Mesodermal cell (in vitro differentiated cells): ENCODE data around the gene FFAR4. TPM values are rescaled to one million over a fixed set of nuclear protein-coding genes. Genes with fewer than 3 reads are reported as not detected.
"Not testable (repeated sequence)": the region's sequence is repeated elsewhere in the genome, so short reads cannot be mapped to it uniquely, and the experiment has no call there.

Experiments used
- H3K27ac ChIP-seq: 2 replicates; pipeline ENCODE4 v1.7.0; 2013; ENCODE audit warnings: mild to moderate bottlenecking, low read depth, low read length, moderate library complexity; ENCODE audit not compliant: severe bottlenecking
- H3K36me3 ChIP-seq: 2 replicates; pipeline ENCODE4 v1.7.1; 2013; ENCODE audit warnings: mild to moderate bottlenecking, low read length, moderate library complexity; ENCODE audit not compliant: control insufficient read depth, insufficient read depth
- H3K4me1 ChIP-seq: one replicate; pipeline ENCODE4 v1.7.1; 2013; ENCODE audit warnings: mild to moderate bottlenecking, low read length; ENCODE audit not compliant: insufficient read depth, control insufficient read depth, poor library complexity, severe bottlenecking
- H3K4me3 ChIP-seq: 2 replicates; pipeline ENCODE4 v1.7.0; 2013; ENCODE audit warnings: low read length, control low read depth, mild to moderate bottlenecking; ENCODE audit not compliant: insufficient read depth, poor library complexity, severe bottlenecking; ENCODE audit errors: extremely low read depth
- H3K9me3 ChIP-seq: 2 replicates; pipeline ENCODE4 v1.7.1; 2013; ENCODE audit warnings: mild to moderate bottlenecking, low read length, moderate library complexity; ENCODE audit not compliant: control insufficient read depth
- WGBS, 2 experiments: methylation state at CpG; one replicate each; pipeline ENCODE4 v1.1.5; 2013; ENCODE audit warnings: missing lambda C conversion rate in 2 of 2; ENCODE audit not compliant: insufficient coverage in 2 of 2; 5-methylcytosine and 5-hydroxymethylcytosine counted together
- polyA plus RNA-seq, 2 experiments: library from polyadenylated mRNA; stranded (reverse); fragments of 50-300 nt; gene quantifications; one replicate each; pipeline ENCODE4 v1.2.3, GENCODE V29; 2013

Gene FFAR4
- polyA plus RNA-seq (2013, experiment 1 of 2): not detected
- polyA plus RNA-seq (2013, experiment 2 of 2): not detected

DNA sequence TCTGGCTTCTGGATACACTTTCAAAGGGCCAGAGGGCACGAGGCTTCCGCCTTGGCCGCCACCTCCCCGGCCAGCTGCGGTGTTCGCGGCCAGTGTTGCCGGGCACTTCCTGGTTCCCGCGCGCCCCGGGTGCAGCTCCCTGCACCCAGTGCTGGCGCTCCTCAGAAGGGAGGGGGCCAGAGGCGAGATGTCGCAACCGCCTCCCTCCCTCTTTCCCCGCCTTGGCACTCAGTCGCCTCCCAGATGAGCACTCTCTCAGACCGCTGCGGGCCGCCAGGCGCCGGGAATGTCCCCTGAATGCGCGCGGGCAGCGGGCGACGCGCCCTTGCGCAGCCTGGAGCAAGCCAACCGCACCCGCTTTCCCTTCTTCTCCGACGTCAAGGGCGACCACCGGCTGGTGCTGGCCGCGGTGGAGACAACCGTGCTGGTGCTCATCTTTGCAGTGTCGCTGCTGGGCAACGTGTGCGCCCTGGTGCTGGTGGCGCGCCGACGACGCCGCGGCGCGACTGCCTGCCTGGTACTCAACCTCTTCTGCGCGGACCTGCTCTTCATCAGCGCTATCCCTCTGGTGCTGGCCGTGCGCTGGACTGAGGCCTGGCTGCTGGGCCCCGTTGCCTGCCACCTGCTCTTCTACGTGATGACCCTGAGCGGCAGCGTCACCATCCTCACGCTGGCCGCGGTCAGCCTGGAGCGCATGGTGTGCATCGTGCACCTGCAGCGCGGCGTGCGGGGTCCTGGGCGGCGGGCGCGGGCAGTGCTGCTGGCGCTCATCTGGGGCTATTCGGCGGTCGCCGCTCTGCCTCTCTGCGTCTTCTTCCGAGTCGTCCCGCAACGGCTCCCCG is at the start of gene FFAR4:
Gene FFAR4 (plus strand): TSS at position 231 of the 842 bp plus-strand sequence. CDS start 56 bp downstream, at position 287.
- peak within 1 kb of the TSS; percentile 25 for H3K4me3 ChIP-seq
- WGBS, 2 experiments: 2% methylated on average over 73 to 83 of the region's 85 CpGs

DNA sequence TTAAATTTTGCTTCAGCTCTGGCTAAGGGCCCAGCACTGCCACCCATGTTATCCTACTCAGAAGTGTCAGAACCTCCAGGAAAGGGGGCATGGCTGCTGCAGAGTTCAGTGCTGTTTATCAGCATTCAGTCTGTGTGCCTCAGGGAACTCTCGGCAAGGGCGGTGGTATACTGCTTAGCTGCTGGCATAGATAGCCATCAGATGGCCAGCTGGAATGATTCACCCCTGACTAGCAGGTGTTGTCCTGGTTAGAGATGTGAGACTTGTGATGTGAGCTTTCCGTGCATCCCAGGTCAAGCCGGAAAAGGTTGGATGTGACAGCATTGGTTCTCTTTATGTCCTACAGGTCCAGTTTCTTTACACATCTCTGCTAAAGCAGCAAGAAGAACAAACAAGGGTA is 47.9 kb upstream of the FFAR4 start:
- Histone ChIP-seq H3K27ac (no peak overlapping the region), H3K4me3 (no peak overlapping the region), H3K4me1 (no peaks in the 10 kb centered on the region), H3K9me3 (peaks cover 13% of the 10 kb centered on the region), H3K36me3 (peaks cover 78% of the 10 kb centered on the region)
- WGBS, 2 experiments: 96 to 100% methylated on average over 2 to 4 of the region's 4 CpGs

More for the DNA sequence above, at the start of gene FFAR4:
- Histone ChIP-seq H3K27ac (no peak within 1 kb of the TSS), H3K9me3 (no peaks in the 10 kb centered on the region), H3K36me3 (no peaks in the 10 kb centered on the region), H3K4me1 (no peaks in the 10 kb centered on the region)

DNA sequence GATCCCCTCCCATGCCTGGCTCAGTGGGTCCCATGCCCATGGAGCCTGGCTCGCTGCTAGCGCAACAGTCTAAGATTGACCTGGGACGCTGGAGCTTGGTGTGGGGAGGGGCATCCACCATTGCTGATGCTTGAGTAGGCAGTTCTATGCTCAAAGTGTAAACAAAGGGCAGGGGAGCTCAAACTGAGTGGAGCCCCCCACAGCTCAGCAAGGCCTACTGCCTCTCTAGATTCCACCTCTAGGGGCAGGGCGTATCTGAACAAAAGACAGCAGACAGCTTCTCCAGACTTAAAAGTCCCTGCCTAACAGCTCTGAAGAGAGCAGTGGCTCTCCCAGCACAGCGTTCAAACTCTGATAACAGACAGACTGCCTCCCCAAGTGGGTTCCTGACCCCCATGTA is 31.2 kb upstream of the FFAR4 start:
- 92 to 94% methylated on average over 4 to 5 of the region's 5 CpGs for WGBS, 2 experiments
- Histone ChIP-seq H3K36me3 (no peaks in the 10 kb centered on the region), H3K9me3 (no peaks in the 10 kb centered on the region), H3K4me3 (no peak overlapping the region), H3K27ac (no peak overlapping the region), H3K4me1 (no peaks in the 10 kb centered on the region)

DNA sequence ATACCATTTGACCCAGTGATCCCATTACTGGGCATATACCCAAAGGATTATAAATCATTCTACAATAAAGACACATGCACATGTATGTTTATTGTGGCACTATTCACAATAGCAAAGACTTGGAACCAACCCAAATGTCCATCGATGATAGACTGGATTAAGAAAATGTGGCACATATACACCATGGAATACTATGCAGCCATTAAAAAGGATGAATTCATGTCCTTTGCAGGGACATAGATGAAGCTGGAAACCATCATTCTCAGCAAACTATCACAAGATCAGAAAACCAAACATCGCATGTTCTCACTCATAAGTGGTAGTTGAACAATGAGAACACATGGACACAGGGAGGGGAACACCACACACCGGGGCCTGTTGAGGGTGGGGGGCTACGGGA is 25.6 kb upstream of the FFAR4 start:
- H3K27ac ChIP-seq, H3K36me3 ChIP-seq, H3K9me3 ChIP-seq, H3K4me3 ChIP-seq, H3K4me1 ChIP-seq: not testable (repeated sequence)
- WGBS, 2 experiments: 80% methylated on average over 1 of the region's 4 CpGs; no CpG with 5 or more reads in 1 of the 2 experiments

DNA sequence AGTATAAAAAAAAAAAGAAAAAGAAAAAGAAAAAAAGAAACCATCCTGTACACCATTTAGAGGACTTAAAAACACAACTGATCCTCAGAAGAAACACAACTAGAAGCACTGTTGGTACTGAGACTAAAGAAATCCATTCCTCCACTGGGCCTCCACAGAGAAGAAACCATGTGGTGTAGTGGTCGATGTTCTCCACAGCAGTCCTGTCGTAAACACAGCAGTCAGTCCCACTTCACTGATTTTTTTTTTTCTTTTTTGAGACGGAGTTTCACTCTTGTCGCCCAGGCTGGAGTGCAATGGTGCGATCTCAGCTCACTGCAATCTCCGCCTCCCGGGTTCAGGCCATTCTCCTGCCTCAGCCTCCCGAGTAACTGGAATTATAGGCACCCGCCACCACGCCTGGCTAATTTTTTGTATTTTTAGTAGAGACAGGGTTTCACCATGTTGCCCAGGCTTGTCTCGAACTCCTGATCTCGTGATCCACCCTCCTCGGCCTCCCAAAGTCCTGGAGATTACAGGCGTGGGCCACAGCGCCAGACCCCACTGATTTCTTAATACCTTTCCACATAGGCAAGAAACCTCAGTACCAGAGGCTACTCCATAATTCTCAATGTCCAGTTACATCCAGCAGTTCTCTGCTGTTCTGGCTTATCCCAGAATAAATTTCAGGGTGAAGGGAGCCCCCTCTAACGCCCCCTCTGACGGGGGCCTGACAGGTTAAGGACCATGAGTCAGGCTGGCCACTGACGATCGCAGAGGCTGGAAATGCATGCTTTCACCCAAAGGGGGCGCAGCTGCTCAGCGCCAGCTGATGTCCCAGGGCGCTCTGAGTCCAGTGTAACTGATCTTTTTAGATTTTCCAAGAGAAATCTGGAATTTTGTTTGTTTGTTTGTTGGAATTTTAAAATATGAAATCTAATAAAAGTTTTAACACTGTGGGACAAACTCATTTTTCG is 24.8 kb upstream of the FFAR4 start:
- 55 to 68% methylated on average over 17 to 22 of the region's 23 CpGs for WGBS, 2 experiments
- Histone ChIP-seq H3K36me3 (no peaks in the 10 kb centered on the region), H3K9me3 (no peaks in the 10 kb centered on the region), H3K4me1 (no peaks in the 10 kb centered on the region), H3K27ac (no peak overlapping the region), H3K4me3 (no peak overlapping the region)

DNA sequence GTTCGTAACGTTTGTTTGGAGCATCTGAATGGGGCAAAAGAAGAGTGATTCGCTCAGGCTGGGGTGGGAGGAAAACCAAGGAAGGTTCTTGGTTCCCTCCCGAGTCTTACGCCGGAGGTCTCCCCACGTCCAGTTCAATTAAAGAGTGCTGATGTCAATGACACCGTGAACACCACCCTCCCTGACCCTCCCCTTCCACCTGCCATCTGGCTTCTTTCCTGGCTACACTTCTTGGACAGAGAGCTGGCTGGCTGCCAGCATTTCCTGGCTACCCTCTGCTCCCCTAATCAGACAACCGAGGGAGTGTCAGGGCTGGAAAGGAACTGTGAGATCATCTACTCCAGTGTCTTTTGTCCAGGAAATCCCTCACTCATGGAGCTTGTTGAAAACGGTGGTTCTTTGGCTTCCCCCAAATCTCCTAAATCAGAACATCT is 24.1 kb upstream of the FFAR4 start:
- Histone ChIP-seq H3K4me1 (no peaks in the 10 kb centered on the region), H3K4me3 (no peak overlapping the region)

DNA sequence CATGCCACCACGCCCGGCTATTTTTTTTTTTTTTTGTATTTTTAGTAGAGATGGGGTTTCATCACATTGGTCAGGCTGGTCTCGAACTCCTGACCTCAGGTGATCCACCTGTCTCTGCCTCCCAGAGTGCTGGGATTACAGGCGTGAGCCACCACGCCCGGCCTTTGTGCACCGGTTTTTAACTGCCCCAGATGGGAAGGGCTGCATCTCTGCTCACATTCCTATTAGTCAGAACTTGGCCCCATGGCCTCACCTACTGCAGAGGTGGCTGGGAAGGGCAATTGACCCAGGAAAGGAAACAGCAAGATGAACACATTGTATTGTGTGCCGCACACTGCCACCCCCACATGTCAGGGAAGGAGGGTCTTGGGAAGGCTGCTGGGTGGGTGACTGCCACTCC is 19.5 kb upstream of the FFAR4 start:
- H3K4me3 ChIP-seq, H3K36me3 ChIP-seq, H3K9me3 ChIP-seq, H3K4me1 ChIP-seq, H3K27ac ChIP-seq: not testable (repeated sequence)
- WGBS, 2 experiments: 88% methylated on average over 4 of the region's 8 CpGs; no CpG with 5 or more reads in 1 of the 2 experiments

More for the DNA sequence above, 24.1 kb upstream of the FFAR4 start:
- no peaks in the 10 kb centered on the region for H3K36me3 ChIP-seq
- 70 to 72% methylated on average over 5 to 8 of the region's 10 CpGs for WGBS, 2 experiments
- H3K9me3 ChIP-seq: no peaks in the 10 kb centered on the region
- no peak overlapping the region for H3K27ac ChIP-seq

DNA sequence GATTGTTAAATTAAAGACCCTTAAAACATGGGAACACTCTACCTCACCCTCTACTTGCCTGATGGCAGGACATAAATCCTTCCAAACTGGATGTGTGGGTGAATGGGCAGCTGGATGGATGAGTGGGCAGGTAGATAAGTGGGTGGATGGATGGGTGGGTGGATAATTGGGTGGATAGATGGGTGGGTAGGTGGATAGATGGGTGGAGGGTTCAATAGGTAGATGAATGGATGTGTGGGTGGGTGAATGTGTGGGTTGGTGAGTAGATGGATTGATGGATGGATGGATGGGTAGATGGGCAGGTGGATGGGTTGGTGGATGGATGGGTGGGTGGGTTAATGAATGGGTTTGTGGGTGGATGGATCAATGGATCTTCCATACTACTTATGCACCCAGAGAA is 18.9 kb upstream of the FFAR4 start:
- Histone ChIP-seq H3K4me3 (no peak overlapping the region), H3K36me3 (no peaks in the 10 kb centered on the region), H3K4me1 (no peaks in the 10 kb centered on the region), H3K27ac (no peak overlapping the region), H3K9me3 (no peaks in the 10 kb centered on the region)

DNA sequence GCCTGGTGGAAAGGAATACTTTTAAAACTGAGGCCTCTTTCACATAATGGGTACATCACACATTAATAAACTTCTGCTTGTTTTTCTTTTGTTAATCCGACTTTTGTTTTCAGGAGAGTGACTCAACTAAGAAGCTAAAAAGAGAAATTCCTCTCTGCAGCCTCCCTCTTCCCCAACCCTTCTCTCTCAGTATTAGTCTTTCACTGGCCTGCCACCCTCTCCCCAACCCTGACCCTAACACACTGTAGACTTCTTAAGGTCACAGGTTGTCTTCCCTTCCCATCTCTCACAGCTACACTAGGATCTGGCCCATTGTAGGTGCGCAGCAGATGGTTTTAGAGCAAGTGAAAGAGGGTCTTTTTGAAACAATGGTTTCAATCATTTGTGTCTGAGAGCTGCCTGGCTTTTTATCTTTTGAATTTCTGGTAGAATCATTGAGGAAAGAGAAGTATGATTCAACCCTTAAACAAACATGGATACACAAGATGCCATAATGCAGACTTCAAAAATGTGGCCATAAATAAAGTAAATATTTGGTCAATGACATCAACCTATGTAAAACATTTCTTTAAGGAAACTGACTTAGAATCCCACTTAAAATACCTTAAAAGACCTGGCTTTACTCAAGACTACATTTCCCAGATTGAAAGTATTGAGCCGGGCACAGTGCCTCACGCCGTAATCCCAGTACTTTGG is 17.9 kb upstream of the FFAR4 start:
- H3K36me3 ChIP-seq: no peaks in the 10 kb centered on the region
- H3K9me3 ChIP-seq: no peaks in the 10 kb centered on the region
- 93 to 97% methylated on average over 4 to 5 of the region's 5 CpGs for WGBS, 2 experiments
- H3K27ac ChIP-seq: no peak overlapping the region
- no peak overlapping the region for H3K4me3 ChIP-seq
- no peaks in the 10 kb centered on the region for H3K4me1 ChIP-seq

DNA sequence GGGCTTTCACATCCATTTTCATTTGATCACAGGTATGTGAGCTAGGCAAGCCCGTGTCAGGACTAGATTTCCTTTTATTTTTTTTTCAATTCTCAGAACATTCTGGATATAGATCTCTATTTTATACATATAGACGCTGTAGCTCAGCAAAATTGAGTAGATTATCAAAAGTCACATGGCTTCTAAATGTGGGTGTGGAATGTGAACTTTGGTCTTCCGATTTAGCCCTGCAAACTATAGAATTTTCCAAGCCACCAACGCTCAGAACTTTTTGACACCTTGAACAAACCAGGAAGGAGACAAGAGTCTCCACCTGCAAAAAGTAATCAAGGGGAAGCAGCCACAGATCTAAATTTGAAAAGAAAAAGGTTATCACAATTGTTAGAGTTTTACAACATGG is 15.9 kb upstream of the FFAR4 start:
- Histone ChIP-seq H3K36me3 (no peaks in the 10 kb centered on the region), H3K27ac (no peak overlapping the region)

More for the DNA sequence above, 15.9 kb upstream of the FFAR4 start:
- Histone ChIP-seq H3K9me3 (no peaks in the 10 kb centered on the region), H3K4me1 (peaks cover 4% of the 10 kb centered on the region), H3K4me3 (no peak overlapping the region)
- WGBS, 2 experiments: 94% methylated on average over 3 of the region's 4 CpGs; no CpG with 5 or more reads in 1 of the 2 experiments
